HepG2 (cell line): ENCODE results near the gene RARG. TPM values are rescaled to one million over a fixed set of nuclear protein-coding genes. Genes with fewer than 3 reads are reported as not detected.

Source experiments
- CBFB ChIP-seq: sonication (generic); formaldehyde crosslinking; IDR thresholded peaks from 2 replicates; pipeline ENCODE4 v1.4.0; 2020; ENCODE audit warnings: missing genetic modification reagents
- FOXP1 ChIP-seq, 2 experiments: fragments of 450-650 bp in 1 of 2; IDR thresholded peaks; 2 replicates each; pipeline ENCODE4 v1.6.1; 2017 to 2018; ENCODE audit warnings: antibody characterized with exemption in 1 of 2
- HDAC2 ChIP-seq: sonication (generic); formaldehyde crosslinking; IDR thresholded peaks from 2 replicates; pipeline ENCODE4 v1.4.0; 2020; ENCODE audit warnings: missing genetic modification reagents
- HHEX ChIP-seq: IDR thresholded peaks from 2 replicates; pipeline ENCODE4 v1.6.1; 2016; ENCODE audit warnings: control low read depth
- IKZF4 ChIP-seq: sonication (generic); formaldehyde crosslinking; IDR thresholded peaks from 2 replicates; pipeline ENCODE4 v1.5.1; 2020; ENCODE audit warnings: borderline replicate concordance, mild to moderate bottlenecking, low read depth, missing genetic modification reagents; ENCODE audit errors: not compliant biosample characterization
- NFIC ChIP-seq: IDR thresholded peaks from 2 replicates; pipeline ENCODE4 v1.6.1; 2012; ENCODE audit warnings: mild to moderate bottlenecking, low read length, inconsistent platforms
- RBM39 ChIP-seq: fragments of 200-400 bp; formaldehyde crosslinking; IDR thresholded peaks from one replicate; pipeline ENCODE4 v1.6.1; 2018; ENCODE audit warnings: antibody characterized with exemption, mild to moderate bottlenecking, low read depth, low read length; ENCODE audit not compliant: poor library complexity, severe bottlenecking
- SAFB2 ChIP-seq: sonication (generic); formaldehyde crosslinking; IDR thresholded peaks from 2 replicates; pipeline ENCODE4 v1.5.1; 2020; ENCODE audit warnings: missing genetic modification reagents, low read depth, mild to moderate bottlenecking, borderline replicate concordance
- SNRNP70 ChIP-seq: fragments of 200-400 bp; formaldehyde crosslinking; IDR thresholded peaks from 2 replicates; pipeline ENCODE4 v1.6.1; 2017; ENCODE audit warnings: mild to moderate bottlenecking, low read depth, low read length, moderate library complexity
- TOE1 ChIP-seq: sonication (generic); formaldehyde crosslinking; IDR thresholded peaks from 2 replicates; pipeline ENCODE4 v1.4.0; 2020; ENCODE audit warnings: mild to moderate bottlenecking, missing genetic modification reagents
- YY1 ChIP-seq: IDR thresholded peaks from 2 replicates; pipeline ENCODE4 v1.6.1; 2011; ENCODE audit warnings: low read length, low read depth, moderate library complexity, mild to moderate bottlenecking; ENCODE audit not compliant: insufficient read depth, insufficient replicate concordance
- ZFP36 ChIP-seq: fragments of 150-350 bp; IDR thresholded peaks from 2 replicates; pipeline ENCODE4 v1.6.1; 2018; ENCODE audit warnings: borderline replicate concordance, low read length, low read depth; ENCODE audit not compliant: partially characterized antibody
- ZFP37 ChIP-seq: sonication (generic); formaldehyde crosslinking; IDR thresholded peaks from 2 replicates; pipeline ENCODE4 v1.4.0; 2020; ENCODE audit warnings: missing genetic modification reagents, borderline replicate concordance
- ZMYM4 ChIP-seq: sonication (generic); formaldehyde crosslinking; IDR thresholded peaks from 2 replicates; pipeline ENCODE4 v1.8.1; 2023; ENCODE audit warnings: mild to moderate bottlenecking, missing genetic modification reagents
- ZNF124 ChIP-seq: sonication (generic); formaldehyde crosslinking; IDR thresholded peaks from 2 replicates; pipeline ENCODE4 v1.4.0; 2020; ENCODE audit warnings: missing genetic modification reagents
- ZNF232 ChIP-seq: sonication (generic); formaldehyde crosslinking; IDR thresholded peaks from 2 replicates; pipeline ENCODE4 v1.4.0; 2020; ENCODE audit warnings: missing genetic modification reagents, borderline replicate concordance
- ZNF354B ChIP-seq: sonication (generic); formaldehyde crosslinking; IDR thresholded peaks from 2 replicates; pipeline ENCODE4 v1.8.0; 2022; ENCODE audit warnings: mild to moderate bottlenecking, missing genetic modification reagents
- ZNF605 ChIP-seq: sonication (generic); formaldehyde crosslinking; IDR thresholded peaks from 2 replicates; pipeline ENCODE4 v1.8.0; 2022; ENCODE audit warnings: mild to moderate bottlenecking, missing genetic modification reagents
- ZNF678 ChIP-seq: sonication (generic); formaldehyde crosslinking; IDR thresholded peaks from 2 replicates; pipeline ENCODE4 v1.4.0; 2020; ENCODE audit warnings: mild to moderate bottlenecking, missing genetic modification reagents
- ZNF761 ChIP-seq: sonication (generic); formaldehyde crosslinking; conservative IDR thresholded peaks from 2 replicates; pipeline ENCODE4 v1.4.0; 2020; ENCODE audit warnings: mild to moderate bottlenecking, missing genetic modification reagents
- ZNF850 ChIP-seq: sonication (generic); formaldehyde crosslinking; conservative IDR thresholded peaks from 2 replicates; pipeline ENCODE4 v1.9.0; 2021; ENCODE audit warnings: mild to moderate bottlenecking, missing genetic modification reagents
- polyA plus RNA-seq, 8 experiments: library from polyadenylated mRNA; depleted of rRNA in 3 of 8; stranded (reverse) in 7 of 8; unstranded in 1 of 8; fragments of >200 nt; fragmentation: Illumina TruSeq in 4 of 8; extraction: Trizol in 4 of 8; gene quantifications; 2 replicates each; pipeline versions ENCODE4 v1.2.1 to v1.2.3, GENCODE V29; 2011 to 2016; ENCODE audit warnings: low read depth in 4 of 8, missing spikeins in 1 of 8, mixed read lengths in 1 of 8; ENCODE audit not compliant: insufficient read depth in 1 of 8
- total RNA-seq, 5 experiments: library from RNA; depleted of rRNA; stranded (reverse); fragments of >200 nt; fragmentation: Illumina TruSeq; extraction: Trizol; gene quantifications; 2 replicates each; pipeline ENCODE4 v1.2.3, GENCODE V29; 2016; ENCODE audit warnings: low read depth in 1 of 5
- TF ChIP-seq, protein P1 (sequence below): sonication (generic); formaldehyde crosslinking; IDR thresholded peaks from 2 replicates; pipeline ENCODE4 v1.4.0; 2020; ENCODE audit warnings: low read depth, missing genetic modification reagents
- TF ChIP-seq, protein P2 (sequence below): sonication (generic); formaldehyde crosslinking; IDR thresholded peaks from 2 replicates; pipeline ENCODE4 v1.9.0; 2022; ENCODE audit warnings: missing genetic modification reagents, mild to moderate bottlenecking, borderline replicate concordance
- TF ChIP-seq, protein P3 (sequence below): sonication (generic); formaldehyde crosslinking; IDR thresholded peaks from 2 replicates; pipeline ENCODE4 v1.5.0; 2020; ENCODE audit warnings: missing genetic modification reagents

The RARG gene
- total and polyA plus RNA-seq, 2 of the 13 experiments (the other 11 are each of a cell fraction or from before 2014, with no cell fraction given), result 0.77 to 1.5 TPM

DNA sequence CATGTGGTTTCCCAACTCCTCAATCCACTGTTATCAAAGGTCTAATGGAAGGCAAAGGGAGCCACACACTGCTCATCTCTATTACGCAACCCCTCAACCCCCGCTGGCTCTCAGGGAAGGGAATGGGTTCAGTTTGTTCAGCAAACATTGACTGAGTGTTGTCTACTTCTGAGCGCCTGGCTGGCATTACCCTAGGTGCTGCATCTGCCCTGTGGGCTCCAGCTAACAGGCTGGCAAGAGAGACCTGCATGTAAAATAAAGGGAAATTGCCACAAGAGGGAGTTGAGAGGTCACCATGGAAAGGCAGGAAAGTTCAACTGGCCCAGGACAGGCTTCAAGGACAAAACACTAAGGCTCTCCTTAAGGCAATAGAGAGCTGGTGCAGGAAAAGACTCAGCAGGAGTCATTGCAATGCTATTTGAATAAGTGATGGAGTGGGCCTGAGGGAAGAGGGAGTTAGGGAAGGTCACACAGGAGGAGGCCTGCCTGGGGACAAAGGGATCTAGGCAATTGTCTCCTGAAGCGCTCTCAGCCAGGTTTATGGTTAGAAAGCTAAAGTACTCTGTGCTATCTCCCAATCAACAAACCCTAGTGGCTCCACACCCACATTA is 57.0 kb downstream of the RARG start (continued):
- TF ChIP-seq, protein P1, sequence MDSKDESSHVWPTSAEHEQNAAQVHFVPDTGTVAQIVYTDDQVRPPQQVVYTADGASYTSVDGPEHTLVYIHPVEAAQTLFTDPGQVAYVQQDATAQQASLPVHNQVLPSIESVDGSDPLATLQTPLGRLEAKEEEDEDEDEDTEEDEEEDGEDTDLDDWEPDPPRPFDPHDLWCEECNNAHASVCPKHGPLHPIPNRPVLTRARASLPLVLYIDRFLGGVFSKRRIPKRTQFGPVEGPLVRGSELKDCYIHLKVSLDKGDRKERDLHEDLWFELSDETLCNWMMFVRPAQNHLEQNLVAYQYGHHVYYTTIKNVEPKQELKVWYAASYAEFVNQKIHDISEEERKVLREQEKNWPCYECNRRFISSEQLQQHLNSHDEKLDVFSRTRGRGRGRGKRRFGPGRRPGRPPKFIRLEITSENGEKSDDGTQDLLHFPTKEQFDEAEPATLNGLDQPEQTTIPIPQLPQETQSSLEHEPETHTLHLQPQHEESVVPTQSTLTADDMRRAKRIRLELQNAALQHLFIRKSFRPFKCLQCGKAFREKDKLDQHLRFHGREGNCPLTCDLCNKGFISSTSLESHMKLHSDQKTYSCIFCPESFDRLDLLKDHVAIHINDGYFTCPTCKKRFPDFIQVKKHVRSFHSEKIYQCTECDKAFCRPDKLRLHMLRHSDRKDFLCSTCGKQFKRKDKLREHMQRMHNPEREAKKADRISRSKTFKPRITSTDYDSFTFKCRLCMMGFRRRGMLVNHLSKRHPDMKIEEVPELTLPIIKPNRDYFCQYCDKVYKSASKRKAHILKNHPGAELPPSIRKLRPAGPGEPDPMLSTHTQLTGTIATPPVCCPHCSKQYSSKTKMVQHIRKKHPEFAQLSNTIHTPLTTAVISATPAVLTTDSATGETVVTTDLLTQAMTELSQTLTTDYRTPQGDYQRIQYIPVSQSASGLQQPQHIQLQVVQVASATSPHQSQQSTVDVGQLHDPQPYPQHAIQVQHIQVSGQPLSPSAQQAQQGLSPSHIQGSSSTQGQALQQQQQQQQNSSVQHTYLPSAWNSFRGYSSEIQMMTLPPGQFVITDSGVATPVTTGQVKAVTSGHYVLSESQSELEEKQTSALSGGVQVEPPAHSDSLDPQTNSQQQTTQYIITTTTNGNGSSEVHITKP (CRISPR knock-in tag), result no peak
- TF ChIP-seq HDAC2 (CRISPR knock-in tag), result peak; percentile 86
- peak; percentile 51; the same call in 1 of the 2 replicates for TF ChIP-seq ZMYM4 (CRISPR knock-in tag)
- no peak for TF ChIP-seq NFIC
- TF ChIP-seq ZFP36, result no peak
- peak; percentile 37; the same call in 1 of the 2 replicates for TF ChIP-seq HHEX (CRISPR knock-in tag)
- TF ChIP-seq, protein P2, sequence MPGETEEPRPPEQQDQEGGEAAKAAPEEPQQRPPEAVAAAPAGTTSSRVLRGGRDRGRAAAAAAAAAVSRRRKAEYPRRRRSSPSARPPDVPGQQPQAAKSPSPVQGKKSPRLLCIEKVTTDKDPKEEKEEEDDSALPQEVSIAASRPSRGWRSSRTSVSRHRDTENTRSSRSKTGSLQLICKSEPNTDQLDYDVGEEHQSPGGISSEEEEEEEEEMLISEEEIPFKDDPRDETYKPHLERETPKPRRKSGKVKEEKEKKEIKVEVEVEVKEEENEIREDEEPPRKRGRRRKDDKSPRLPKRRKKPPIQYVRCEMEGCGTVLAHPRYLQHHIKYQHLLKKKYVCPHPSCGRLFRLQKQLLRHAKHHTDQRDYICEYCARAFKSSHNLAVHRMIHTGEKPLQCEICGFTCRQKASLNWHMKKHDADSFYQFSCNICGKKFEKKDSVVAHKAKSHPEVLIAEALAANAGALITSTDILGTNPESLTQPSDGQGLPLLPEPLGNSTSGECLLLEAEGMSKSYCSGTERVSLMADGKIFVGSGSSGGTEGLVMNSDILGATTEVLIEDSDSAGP, result no peak
- no peak for TF ChIP-seq ZNF354B (CRISPR knock-in tag)
- TF ChIP-seq ZFP37, result no peak
- TF ChIP-seq ZNF232, result peak; percentile 100
- peak; percentile 82; the same call in 1 of the 2 replicates for TF ChIP-seq ZNF605 (CRISPR knock-in tag)
- no peak for TF ChIP-seq RBM39
- TF ChIP-seq CBFB, result no peak
- TF ChIP-seq, protein P3, sequence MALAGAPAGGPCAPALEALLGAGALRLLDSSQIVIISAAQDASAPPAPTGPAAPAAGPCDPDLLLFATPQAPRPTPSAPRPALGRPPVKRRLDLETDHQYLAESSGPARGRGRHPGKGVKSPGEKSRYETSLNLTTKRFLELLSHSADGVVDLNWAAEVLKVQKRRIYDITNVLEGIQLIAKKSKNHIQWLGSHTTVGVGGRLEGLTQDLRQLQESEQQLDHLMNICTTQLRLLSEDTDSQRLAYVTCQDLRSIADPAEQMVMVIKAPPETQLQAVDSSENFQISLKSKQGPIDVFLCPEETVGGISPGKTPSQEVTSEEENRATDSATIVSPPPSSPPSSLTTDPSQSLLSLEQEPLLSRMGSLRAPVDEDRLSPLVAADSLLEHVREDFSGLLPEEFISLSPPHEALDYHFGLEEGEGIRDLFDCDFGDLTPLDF (CRISPR knock-in tag), result no peak
- TF ChIP-seq ZNF678 (CRISPR knock-in tag), result no peak
- TF ChIP-seq SNRNP70, result no peak
- TF ChIP-seq FOXP1 (IDR thresholded peaks at IDR 0.05), result no peak
- TF ChIP-seq FOXP1 (CRISPR knock-in tag; IDR thresholded peaks at IDR 0.05), result peak; percentile 66
- no peak for TF ChIP-seq TOE1 (CRISPR knock-in tag)
- no peak for TF ChIP-seq IKZF4 (CRISPR knock-in tag)
- TF ChIP-seq ZNF124 (CRISPR knock-in tag), result 0 out of 2 replicates have a peak, but pooled peaks have one; percentile 46
- TF ChIP-seq ZNF850, result no peak
- TF ChIP-seq SAFB2 (CRISPR knock-in tag), result no peak
- TF ChIP-seq YY1, result peak; percentile 24
- TF ChIP-seq ZNF761 (CRISPR knock-in tag), result no peak
